H1 (cell line): ENCODE results near the gene ARHGAP32. TPM values are rescaled to one million over a fixed set of nuclear protein-coding genes. Genes with fewer than 3 reads are reported as not detected.

ENCODE experiments used
- CTCF ChIA-PET: fragments of 300-600 bp; sonication (Branson Sonifier 250); formaldehyde crosslinking; loops from one replicate; lab custom pipeline; 2021; ENCODE audit not compliant: partially characterized antibody; lab: Charles Lee
- POLR2A ChIA-PET: fragments of 300-600 bp; sonication (Branson Sonifier 250); formaldehyde crosslinking; loops from one replicate; lab custom pipeline; 2021; ENCODE audit warnings: inconsistent platforms; ENCODE audit not compliant: partially characterized antibody; lab: Charles Lee
- DNase-seq, 2 experiments: peaks; one replicate each; pipeline versions ENCODE4 v3.0.0 to v3.0.0-alpha.2; 2010 to 2022; ENCODE audit warnings: low spot score in 2 of 2, low read depth in 1 of 2, mixed read lengths in 1 of 2
- FAIRE-seq: peaks from 2 replicates; lab custom pipeline; 2011; peaks lifted over from hg19 to GRCh38; lab: Jason Lieb, UNC
- H2AFZ ChIP-seq: 2 replicates; pipeline ENCODE4 v1.8.1; 2012; ENCODE audit warnings: low read length, inconsistent platforms
- H2AK5ac ChIP-seq: 2 replicates; pipeline ENCODE4 v1.6.1; 2013; ENCODE audit warnings: low read depth, low read length
- H2BK120ac ChIP-seq: replicated peaks from 2 replicates; pipeline ENCODE3; 2013; ENCODE audit warnings: low read depth, low read length, inconsistent platforms
- H2BK12ac ChIP-seq: 2 replicates; pipeline ENCODE4 v1.6.1; 2013; ENCODE audit warnings: low read depth, low read length
- H2BK15ac ChIP-seq: 2 replicates; pipeline ENCODE4 v1.6.1; 2013; ENCODE audit warnings: low read length
- H2BK20ac ChIP-seq: 2 replicates; pipeline ENCODE4 v1.6.1; 2013; ENCODE audit warnings: low read length
- H2BK5ac ChIP-seq: 2 replicates; pipeline ENCODE4 v1.6.1; 2013; ENCODE audit warnings: low read depth, low read length
- H3K14ac ChIP-seq: 2 replicates; pipeline ENCODE4 v1.6.1; 2013; ENCODE audit warnings: inconsistent platforms; ENCODE audit not compliant: insufficient read length
- H3K18ac ChIP-seq: 2 replicates; pipeline ENCODE4 v1.6.1; 2013; ENCODE audit warnings: low read length; ENCODE audit errors: extremely low read depth
- H3K23ac ChIP-seq: 2 replicates; pipeline ENCODE4 v1.6.1; 2013; ENCODE audit warnings: inconsistent platforms; ENCODE audit not compliant: insufficient read length
- H3K23me2 ChIP-seq: 2 replicates; pipeline ENCODE4 v1.6.1; 2013; ENCODE audit warnings: low read depth, low read length
- H3K27ac ChIP-seq: 2 replicates; pipeline ENCODE4 v1.6.1; 2011; ENCODE audit warnings: low read depth, low read length, inconsistent platforms
- H3K27me3 ChIP-seq, 4 experiments: replicated peaks in 1 of 4; 1 replicate in 1 of 4; 2 replicates in 3 of 4; pipeline versions ENCODE4 v1.6.1 to v1.8.1; 2011 to 2013; ENCODE audit warnings: low read length in 3 of 4, mild to moderate bottlenecking in 3 of 4, inconsistent platforms in 2 of 4, mixed read lengths in 2 of 4, moderate library complexity in 1 of 4; ENCODE audit not compliant: control insufficient read depth in 3 of 4, insufficient read depth in 3 of 4; ENCODE audit errors: extremely low read depth in 1 of 4
- H3K36me3 ChIP-seq, 4 experiments: 2 replicates each; pipeline versions ENCODE4 v1.6.1 to v1.8.1; 2011 to 2013; ENCODE audit warnings: mild to moderate bottlenecking in 4 of 4, low read length in 3 of 4, moderate library complexity in 2 of 4, control low read depth in 1 of 4, inconsistent platforms in 1 of 4; ENCODE audit not compliant: insufficient read depth in 4 of 4, control insufficient read depth in 2 of 4
- H3K4ac ChIP-seq: replicated peaks from 2 replicates; pipeline ENCODE3; 2013; ENCODE audit warnings: low read length, low read depth, mixed read lengths, inconsistent platforms; ENCODE audit not compliant: insufficient read length
- H3K4me1 ChIP-seq, 4 experiments: replicated peaks in 1 of 4; 1 replicate in 1 of 4; 2 replicates in 3 of 4; pipeline versions ENCODE4 v1.6.1 to v1.8.1; 2011 to 2013; ENCODE audit warnings: low read length in 3 of 4, inconsistent platforms in 2 of 4, mixed read lengths in 1 of 4; ENCODE audit not compliant: insufficient read depth in 4 of 4, control insufficient read depth in 3 of 4
- H3K4me2 ChIP-seq, 2 experiments: 2 replicates each; pipeline versions ENCODE4 v1.6.1 to v1.8.1; 2011 to 2013; ENCODE audit warnings: low read depth in 2 of 2, low read length in 2 of 2, control low read depth in 1 of 2, inconsistent platforms in 1 of 2, mild to moderate bottlenecking in 1 of 2; ENCODE audit not compliant: insufficient read depth in 1 of 2
- H3K4me3 ChIP-seq, 4 experiments: fragments of 200-600, 300-600 bp in 1 of 4; sonication (generic), shearing (Covaris generic), sonication (Bioruptor Twin) in 1 of 4; 2 replicates each; pipeline versions ENCODE4 v1.5.1 to v1.8.1; 2011 to 2016; ENCODE audit warnings: low read length in 4 of 4, low read depth in 3 of 4, control low read depth in 2 of 4, inconsistent platforms in 2 of 4, mild to moderate bottlenecking in 2 of 4, mixed read lengths in 1 of 4, moderate library complexity in 1 of 4; ENCODE audit not compliant: insufficient read depth in 2 of 4; ENCODE audit errors: extremely low read depth in 1 of 4
- H3K56ac ChIP-seq: replicated peaks from 2 replicates; pipeline ENCODE3; 2013; ENCODE audit warnings: low read depth, mild to moderate bottlenecking, mixed read lengths, low read length, inconsistent platforms; ENCODE audit not compliant: insufficient read length
- H3K79me1 ChIP-seq: 2 replicates; pipeline ENCODE4 v1.6.1; 2013; ENCODE audit warnings: low read depth, low read length, control low read depth
- H3K79me2 ChIP-seq, 2 experiments: 2 replicates each; pipeline versions ENCODE4 v1.6.1 to v1.8.1; 2012 to 2013; ENCODE audit warnings: low read length in 2 of 2, mild to moderate bottlenecking in 2 of 2, inconsistent platforms in 1 of 2; ENCODE audit not compliant: insufficient read depth in 2 of 2, control insufficient read depth in 1 of 2
- H3K9ac ChIP-seq, 4 experiments: replicated peaks in 1 of 4; 1 replicate in 1 of 4; 2 replicates in 3 of 4; pipeline versions ENCODE4 v1.6.1 to v1.8.1; 2011 to 2013; ENCODE audit warnings: low read depth in 3 of 4, low read length in 3 of 4, control low read depth in 2 of 4, mild to moderate bottlenecking in 2 of 4, moderate library complexity in 2 of 4, inconsistent platforms in 1 of 4; ENCODE audit errors: extremely low read depth in 1 of 4
- H3K9me3 ChIP-seq, 2 experiments: 2 replicates each; pipeline versions ENCODE4 v1.6.1 to v1.8.1; 2012 to 2013; ENCODE audit warnings: mild to moderate bottlenecking in 2 of 2, moderate library complexity in 2 of 2, control low read depth in 1 of 2, inconsistent platforms in 1 of 2, low read depth in 1 of 2, low read length in 1 of 2, mixed read lengths in 1 of 2; ENCODE audit not compliant: insufficient read depth in 2 of 2
- H4K20me1 ChIP-seq, 2 experiments: replicated peaks in 1 of 2; 2 replicates each; pipeline versions ENCODE3 to v1.8.1; 2011 to 2013; ENCODE audit warnings: inconsistent platforms in 2 of 2, low read length in 2 of 2, mild to moderate bottlenecking in 1 of 2; ENCODE audit not compliant: insufficient read depth in 2 of 2, control insufficient read depth in 1 of 2
- H4K5ac ChIP-seq: 2 replicates; pipeline ENCODE4 v1.6.1; 2013; ENCODE audit warnings: low read length, low read depth, mixed read lengths, inconsistent platforms; ENCODE audit not compliant: insufficient read length
- H4K8ac ChIP-seq: 2 replicates; pipeline ENCODE4 v1.8.0; 2013; ENCODE audit warnings: mild to moderate bottlenecking, moderate library complexity, low read length, inconsistent platforms; ENCODE audit not compliant: insufficient read depth; ENCODE audit errors: extremely low read depth
- H4K91ac ChIP-seq: replicated peaks from 2 replicates; pipeline ENCODE3; 2013; ENCODE audit warnings: low read length, mixed read lengths, inconsistent platforms; ENCODE audit not compliant: insufficient read length
- ATF3 ChIP-seq: IDR thresholded peaks from 2 replicates; pipeline ENCODE4 v1.6.1; 2011; ENCODE audit warnings: low read depth, mild to moderate bottlenecking, low read length; ENCODE audit not compliant: insufficient read depth
- EZH2 ChIP-seq: fragments of 200-600 bp; sonication (generic); IDR thresholded peaks from 2 replicates; pipeline ENCODE4 v1.7.1; 2012; ENCODE audit warnings: low read depth, mild to moderate bottlenecking, moderate library complexity, low read length, inconsistent platforms; ENCODE audit not compliant: severe bottlenecking
- MAX ChIP-seq: IDR thresholded peaks from 2 replicates; pipeline ENCODE4 v1.6.1; 2012; ENCODE audit warnings: inconsistent platforms
- RNF2 ChIP-seq: fragments of 200-900, 300-1000 bp; sonication (generic); IDR thresholded peaks from 2 replicates; pipeline ENCODE4 v1.7.1; 2016; ENCODE audit warnings: borderline replicate concordance, low read depth, mild to moderate bottlenecking, antibody characterized with exemption, low read length; ENCODE audit not compliant: poor library complexity, severe bottlenecking; ENCODE audit errors: missing control alignments
- RXRA ChIP-seq: IDR thresholded peaks from 2 replicates; pipeline ENCODE4 v1.6.1; 2011; ENCODE audit warnings: low read depth, mild to moderate bottlenecking, low read length, moderate library complexity; ENCODE audit not compliant: insufficient read depth
- SUZ12 ChIP-seq: fragments of 200-600 bp; sonication (generic); IDR thresholded peaks from 2 replicates; pipeline ENCODE4 v1.6.1; 2012; ENCODE audit warnings: mild to moderate bottlenecking, inconsistent platforms, low read length, moderate library complexity, mixed read lengths
- WGBS, 2 experiments: shearing (Covaris generic) in 1 of 2; methylation state at CpG; one replicate each; pipeline versions ENCODE4 v1.1.6 to v1.1.7; 2013 to 2015; ENCODE audit warnings: low lambda C conversion rate in 2 of 2, mixed read lengths in 2 of 2, inconsistent platforms in 1 of 2, low coverage in 1 of 2, missing lambda C conversion rate in 1 of 2; ENCODE audit not compliant: insufficient replicate concordance in 2 of 2, insufficient coverage in 1 of 2, insufficient read length in 1 of 2; ENCODE audit errors: extremely low coverage in 1 of 2, missing lambda C conversion rate in 1 of 2; 5-methylcytosine and 5-hydroxymethylcytosine counted together
- polyA plus RNA-seq, 7 experiments: library from polyadenylated mRNA; depleted of rRNA in 3 of 7; stranded (reverse) in 5 of 7; unstranded in 2 of 7; fragments of >200 nt in 5 of 7; fragments of 200-250 nt in 2 of 7; gene quantifications; 1 replicate in 5 of 7; 2 replicates in 1 of 7; 4 replicates in 1 of 7; pipeline versions ENCODE4 v1.2.1 to v1.2.3, GENCODE V29; 2011 to 2013; ENCODE audit warnings: missing spikeins in 2 of 7, mixed read lengths in 2 of 7
- total RNA-seq: library from RNA; stranded (reverse); fragmentation: NEBNext Ultra II Directional; extraction: Animal tissue kit (Norgen Biotek cat#: 25700); gene quantifications from 2 replicates; pipeline ENCODE4 v1.2.1, GENCODE V29; 2021

ARHGAP32 gene
- total and polyA plus RNA-seq, 2 of the 8 experiments (the other 6 are each of a cell fraction or from before 2014, with no cell fraction given) = 13.7 to 30.0 TPM

DNA sequence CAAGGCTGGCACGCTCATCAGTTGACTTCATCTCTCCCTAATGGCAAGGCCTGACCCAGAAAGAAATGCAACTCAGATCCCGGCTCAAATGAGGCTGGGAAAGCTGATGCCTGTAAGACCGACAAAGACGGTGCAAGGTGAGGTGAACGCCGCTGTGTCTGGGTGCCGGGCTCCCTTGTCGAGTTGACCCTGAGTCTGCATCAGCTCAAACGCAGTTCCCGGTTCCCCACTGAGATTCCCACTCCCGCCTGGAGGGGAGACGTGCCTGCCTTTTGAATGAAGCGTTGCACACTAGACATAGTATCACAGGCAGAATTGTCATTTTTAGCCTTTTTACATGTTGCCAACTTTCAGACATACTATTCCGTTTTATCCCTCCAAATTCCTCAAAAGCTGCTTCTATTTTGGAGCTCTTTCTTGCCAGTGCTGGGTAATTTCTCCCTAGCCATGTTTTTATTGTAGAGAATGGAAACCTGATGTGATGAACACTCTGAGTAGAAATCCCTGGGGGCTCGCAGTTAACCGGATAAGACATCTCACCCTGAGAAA lies 248.6 kb downstream of the ARHGAP32 start:
- Histone ChIP-seq H3K4me1 (no peaks in the 10 kb centered on the region; a peak in 1 of 7 replicates), H3K9ac (no peak overlapping the region), H2AFZ (no peak overlapping the region), H4K20me1 (no peaks in the 10 kb centered on the region), H3K4me3 (no peak overlapping the region), H3K4me2 (no peak overlapping the region), H4K5ac (no peak overlapping the region), H3K27me3 (peaks cover 0 to 6% (median 0%) of the 10 kb centered on the region in 4 experiments; a peak in 3 of 7 replicates), H4K91ac (no peak overlapping the region), H3K56ac (no peak overlapping the region), H2BK12ac (no peak overlapping the region), H3K23ac (no peak overlapping the region), H3K27ac (no peak overlapping the region), H3K4ac (no peak overlapping the region), H3K14ac (no peak overlapping the region), H3K9me3 (no peaks in the 10 kb centered on the region), H4K8ac (no peak overlapping the region), H2AK5ac (no peak overlapping the region), H2BK20ac (no peak overlapping the region), H2BK15ac (no peak overlapping the region), H3K23me2 (no peaks in the 10 kb centered on the region), H2BK120ac (no peak overlapping the region), H3K79me2 (no peaks in the 10 kb centered on the region), H3K36me3 (no peaks in the 10 kb centered on the region), H3K79me1 (no peaks in the 10 kb centered on the region), H2BK5ac (no peak overlapping the region), H3K18ac (no peak overlapping the region)
- TF ChIP-seq RNF2 (no peak), EZH2 (no peak), RXRA (no peak), ATF3 (no peak), SUZ12 (no peak), MAX (no peak)
- 88% methylated on average over 15 of the region's 16 CpGs; no CpG with 5 or more reads in 1 of the 2 experiments for whole genome bisulfite sequencing, 2 experiments
- DNase-seq = no peak
- no peak for FAIRE-seq
- POLR2A ChIA-PET = no interaction called here
- CTCF ChIA-PET = interaction anchor here (0.8 to 14.7 kb wide), 8 partner anchors 8 to 382 kb away, joined by 3 to 243 read pairs (median 5); partner anchors contain the start of gene KCNJ5
